Measurements from ENCODE around the gene STX1A. TPM values are rescaled to one million over a fixed set of nuclear protein-coding genes. Genes with fewer than 3 reads are reported as not detected.

The STX1A gene
- total RNA-seq, 2 donors from 2014 or later: 2.6 TPM

DNA sequence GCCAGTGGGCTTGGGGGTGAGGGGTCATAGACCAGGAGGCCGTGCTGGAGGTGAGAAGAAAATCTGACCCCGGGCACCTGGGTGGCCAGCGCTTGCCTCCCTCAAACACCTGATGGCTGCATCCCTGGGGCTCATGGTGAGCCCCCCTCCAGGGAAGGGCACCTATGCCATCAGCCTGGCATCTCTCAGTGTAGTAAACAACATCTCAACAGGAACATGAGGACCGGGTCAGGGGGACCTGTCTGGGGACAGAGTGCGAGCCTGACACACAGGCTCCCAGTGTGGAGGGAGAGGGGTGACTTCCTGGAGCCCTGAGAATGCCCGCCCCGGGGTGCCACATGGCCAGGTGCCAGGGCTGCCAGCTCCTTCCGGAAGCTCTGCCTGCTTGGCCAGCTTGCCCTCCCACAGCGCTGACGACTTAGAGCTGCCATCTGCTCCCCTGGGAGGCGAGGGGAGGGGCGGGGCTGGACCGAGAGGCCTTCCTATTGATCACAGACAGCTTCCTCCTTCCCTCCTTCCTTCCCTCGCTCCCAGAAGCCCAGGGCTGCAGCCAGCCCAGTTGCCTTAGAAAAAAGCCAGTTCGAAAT is 12.3 kb downstream of the STX1A start:
- Histone ChIP-seq H3K9me3 (no peaks in the 10 kb centered on the region), H3K27me3 (no peaks in the 10 kb centered on the region), H3K4me3 (no peak overlapping the region), H3K36me3 (no peaks in the 10 kb centered on the region), H3K4me1 (peaks cover 0 to 9% of the 10 kb centered on the region in 2 donors), H3K27ac (no peak overlapping the region)
- no peak for DNase-seq (ENCODE audit: low spot score)
- TF ChIP-seq, protein P1, sequence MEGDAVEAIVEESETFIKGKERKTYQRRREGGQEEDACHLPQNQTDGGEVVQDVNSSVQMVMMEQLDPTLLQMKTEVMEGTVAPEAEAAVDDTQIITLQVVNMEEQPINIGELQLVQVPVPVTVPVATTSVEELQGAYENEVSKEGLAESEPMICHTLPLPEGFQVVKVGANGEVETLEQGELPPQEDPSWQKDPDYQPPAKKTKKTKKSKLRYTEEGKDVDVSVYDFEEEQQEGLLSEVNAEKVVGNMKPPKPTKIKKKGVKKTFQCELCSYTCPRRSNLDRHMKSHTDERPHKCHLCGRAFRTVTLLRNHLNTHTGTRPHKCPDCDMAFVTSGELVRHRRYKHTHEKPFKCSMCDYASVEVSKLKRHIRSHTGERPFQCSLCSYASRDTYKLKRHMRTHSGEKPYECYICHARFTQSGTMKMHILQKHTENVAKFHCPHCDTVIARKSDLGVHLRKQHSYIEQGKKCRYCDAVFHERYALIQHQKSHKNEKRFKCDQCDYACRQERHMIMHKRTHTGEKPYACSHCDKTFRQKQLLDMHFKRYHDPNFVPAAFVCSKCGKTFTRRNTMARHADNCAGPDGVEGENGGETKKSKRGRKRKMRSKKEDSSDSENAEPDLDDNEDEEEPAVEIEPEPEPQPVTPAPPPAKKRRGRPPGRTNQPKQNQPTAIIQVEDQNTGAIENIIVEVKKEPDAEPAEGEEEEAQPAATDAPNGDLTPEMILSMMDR (IDR thresholded peaks at IDR 0.05): no peak

GRCh38 chr7:73706126-73707044 is 13.1 kb downstream of the STX1A start:
- TF ChIP-seq, protein P1 (IDR thresholded peaks at IDR 0.05): no peak
- DNase-seq (ENCODE audit: low spot score): no peak
- no peaks in the 10 kb centered on the region for H3K27me3 ChIP-seq
- no peaks in the 10 kb centered on the region for H3K36me3 ChIP-seq
- H3K4me3 ChIP-seq: no peak overlapping the region
- H3K9me3 ChIP-seq: no peaks in the 10 kb centered on the region
- no peak overlapping the region for H3K27ac ChIP-seq
- peaks cover 0 to 9% of the 10 kb centered on the region in 2 donors for H3K4me1 ChIP-seq

DNA sequence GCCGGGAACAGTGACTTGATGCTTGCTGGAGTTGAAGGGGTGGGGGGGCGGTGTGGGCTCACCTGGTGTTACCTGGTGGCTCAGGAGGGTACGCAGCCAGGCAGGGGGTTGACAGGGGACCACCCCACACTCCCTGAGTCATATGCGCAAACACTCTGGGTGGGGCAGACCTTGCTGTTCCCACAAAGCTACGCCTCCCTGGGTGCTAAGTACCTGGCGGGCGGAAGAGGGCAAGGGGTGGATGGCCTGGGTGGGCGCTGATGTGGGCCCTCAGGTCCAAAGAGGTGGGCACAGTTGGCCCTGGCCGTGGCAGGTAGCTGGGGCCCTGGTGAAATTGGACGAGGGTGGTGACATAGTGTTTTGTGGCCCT is 13.9 kb downstream of the STX1A start:
- Histone ChIP-seq H3K27ac (no peak overlapping the region), H3K27me3 (no peaks in the 10 kb centered on the region), H3K4me3 (no peak overlapping the region), H3K36me3 (no peaks in the 10 kb centered on the region), H3K4me1 (peaks cover 0 to 9% of the 10 kb centered on the region in 2 donors), H3K9me3 (no peaks in the 10 kb centered on the region)
- DNase-seq (ENCODE audit: low spot score): no peak
- TF ChIP-seq, protein P1 (IDR thresholded peaks at IDR 0.05): no peak

- H3K27ac ChIP-seq: no peak overlapping the region
- no peaks in the 10 kb centered on the region for H3K36me3 ChIP-seq
- H3K27me3 ChIP-seq: no peaks in the 10 kb centered on the region
- TF ChIP-seq, protein P1 (IDR thresholded peaks at IDR 0.05): no peak
- no peaks in the 10 kb centered on the region for H3K9me3 ChIP-seq
- peaks cover 0 to 9% of the 10 kb centered on the region in 2 donors for H3K4me1 ChIP-seq
- DNase-seq (ENCODE audit: low spot score): no peak
- H3K4me3 ChIP-seq: no peak overlapping the region
Measured at GRCh38 chr7:73704640-73705550, 14.6 kb downstream of the STX1A start.

DNA sequence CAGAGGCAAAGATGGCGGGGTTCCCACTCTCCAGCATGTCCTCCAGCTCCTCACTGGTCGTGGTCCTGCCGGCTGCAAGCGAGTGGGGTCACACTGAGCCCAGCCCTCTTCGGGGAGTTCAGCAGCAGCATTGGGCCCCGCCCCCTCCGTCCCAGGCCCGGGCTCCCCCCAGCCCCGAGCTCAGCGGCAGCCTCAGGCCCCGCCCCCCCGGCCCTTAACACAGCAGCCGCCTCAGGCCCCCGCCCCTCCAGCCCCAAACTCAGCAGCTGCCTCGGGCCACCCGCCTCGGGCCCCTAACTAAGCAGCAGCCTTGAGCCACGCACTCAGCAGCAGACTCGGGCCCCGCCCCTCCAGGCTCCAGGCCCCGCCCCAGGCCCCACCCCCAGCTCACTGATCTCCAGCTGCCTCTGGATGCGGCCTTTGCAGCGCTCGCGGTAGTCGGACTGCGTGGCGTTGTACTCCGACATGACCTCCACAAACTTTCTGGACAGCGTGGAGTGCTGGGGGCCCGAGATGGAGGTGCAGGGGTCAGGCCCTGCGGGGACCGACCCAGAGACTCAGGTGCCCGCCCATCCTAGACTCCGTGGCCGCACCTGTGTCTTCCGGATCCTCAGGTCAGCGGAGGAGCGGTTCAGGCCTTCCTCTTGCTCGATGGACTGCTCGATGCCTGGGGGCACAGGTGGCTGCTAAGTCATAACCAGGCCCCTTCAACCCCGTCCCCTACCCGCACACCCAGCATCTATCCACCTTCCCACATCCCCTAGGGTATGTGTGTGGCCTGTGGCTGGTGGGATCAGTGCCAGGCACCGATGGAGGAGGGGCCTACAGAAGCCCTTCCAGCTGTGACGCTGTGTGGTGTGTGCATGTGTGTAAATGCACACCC is 15.5 kb downstream of the STX1A start:
- Histone ChIP-seq H3K27ac (no peak overlapping the region), H3K36me3 (no peaks in the 10 kb centered on the region), H3K9me3 (no peaks in the 10 kb centered on the region), H3K4me3 (peak overlapping the region in 1 of 2 donors; percentile 35), H3K4me1 (peaks cover 0 to 9% of the 10 kb centered on the region in 2 donors), H3K27me3 (no peaks in the 10 kb centered on the region)
- no peak for DNase-seq (ENCODE audit: low spot score)
- TF ChIP-seq, protein P1 (IDR thresholded peaks at IDR 0.05): no peak

Measured in right atrium auricular region (tissue), 2 donors.